ENCODE results near the gene DIP2C.

Gene DIP2C

DNA sequence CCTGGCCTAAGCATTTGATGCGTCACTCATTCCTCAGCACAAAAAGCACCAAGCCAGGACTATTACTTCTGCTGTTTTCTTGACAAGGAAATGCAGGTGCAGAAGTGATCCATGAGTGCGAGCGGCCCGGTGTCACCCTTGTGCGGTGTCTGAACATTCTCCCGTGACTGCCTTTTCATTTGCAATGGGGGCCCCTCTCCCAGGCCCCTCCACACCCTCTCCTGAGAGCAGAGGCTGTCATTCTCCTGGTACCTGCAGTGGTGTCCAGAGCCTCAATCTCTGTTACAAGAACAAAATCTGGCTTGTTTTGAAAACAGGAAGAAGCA is 213.1 kb downstream of the DIP2C start:
- TF ChIP-seq, protein P1, sequence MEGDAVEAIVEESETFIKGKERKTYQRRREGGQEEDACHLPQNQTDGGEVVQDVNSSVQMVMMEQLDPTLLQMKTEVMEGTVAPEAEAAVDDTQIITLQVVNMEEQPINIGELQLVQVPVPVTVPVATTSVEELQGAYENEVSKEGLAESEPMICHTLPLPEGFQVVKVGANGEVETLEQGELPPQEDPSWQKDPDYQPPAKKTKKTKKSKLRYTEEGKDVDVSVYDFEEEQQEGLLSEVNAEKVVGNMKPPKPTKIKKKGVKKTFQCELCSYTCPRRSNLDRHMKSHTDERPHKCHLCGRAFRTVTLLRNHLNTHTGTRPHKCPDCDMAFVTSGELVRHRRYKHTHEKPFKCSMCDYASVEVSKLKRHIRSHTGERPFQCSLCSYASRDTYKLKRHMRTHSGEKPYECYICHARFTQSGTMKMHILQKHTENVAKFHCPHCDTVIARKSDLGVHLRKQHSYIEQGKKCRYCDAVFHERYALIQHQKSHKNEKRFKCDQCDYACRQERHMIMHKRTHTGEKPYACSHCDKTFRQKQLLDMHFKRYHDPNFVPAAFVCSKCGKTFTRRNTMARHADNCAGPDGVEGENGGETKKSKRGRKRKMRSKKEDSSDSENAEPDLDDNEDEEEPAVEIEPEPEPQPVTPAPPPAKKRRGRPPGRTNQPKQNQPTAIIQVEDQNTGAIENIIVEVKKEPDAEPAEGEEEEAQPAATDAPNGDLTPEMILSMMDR (IDR thresholded peaks at IDR 0.05): no peak

DNA sequence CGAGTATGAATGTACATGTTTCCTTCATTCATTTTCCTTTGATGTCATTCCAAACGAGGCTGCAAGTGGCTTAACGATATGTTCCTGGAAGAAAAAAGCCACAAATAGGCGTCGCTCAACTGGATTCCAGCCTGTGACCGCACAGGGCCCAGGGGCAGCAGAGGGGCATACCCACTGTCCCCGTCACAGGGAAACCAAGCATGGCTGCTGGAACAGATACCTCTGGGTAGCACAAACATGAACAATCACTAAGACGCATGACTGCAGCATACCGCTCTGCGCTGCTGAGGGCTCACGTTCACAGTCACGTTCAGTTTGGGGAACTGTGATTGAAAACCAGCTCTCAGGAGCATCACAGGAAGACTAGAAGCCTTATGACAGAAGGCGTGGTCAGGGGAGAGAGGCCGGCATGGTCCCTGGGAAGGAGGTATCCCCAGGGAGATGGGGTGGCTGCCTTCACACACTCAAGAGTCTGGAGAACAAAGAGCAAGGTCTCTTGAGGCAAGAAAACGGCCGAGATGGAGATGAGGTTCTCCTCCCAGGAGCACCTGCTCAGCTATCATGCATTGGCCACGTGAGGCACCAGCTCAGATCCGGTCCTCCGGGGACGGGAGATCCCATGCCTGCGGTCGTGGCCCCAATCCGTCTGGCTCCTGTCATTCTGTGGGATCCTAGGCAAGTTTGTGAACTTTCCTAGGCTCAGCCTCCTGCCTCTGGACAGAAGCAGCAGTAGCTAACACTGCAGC is 213.6 kb downstream of the DIP2C start:
- TF ChIP-seq, protein P1 (IDR thresholded peaks at IDR 0.05): no peak

DNA sequence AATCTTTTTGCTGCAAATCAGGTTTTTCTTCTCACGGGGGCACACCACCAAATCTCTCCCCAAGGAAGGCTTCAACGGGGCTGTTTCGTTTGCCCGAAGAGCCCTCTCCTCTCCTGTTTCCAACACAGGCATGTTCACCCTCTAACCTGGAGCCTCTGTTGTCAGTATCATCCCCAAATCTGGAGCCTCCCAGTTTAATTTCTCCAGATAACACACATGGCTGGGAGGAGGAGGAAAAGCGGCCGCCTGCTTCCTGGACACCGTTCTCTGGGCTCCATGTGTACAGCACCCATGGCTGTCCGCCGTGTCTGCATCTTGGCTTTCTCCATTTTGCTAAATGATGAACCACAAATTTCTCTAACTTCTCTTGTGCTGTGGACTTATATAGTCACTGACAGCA is 214.5 kb downstream of the DIP2C start:
- TF ChIP-seq, protein P1 (IDR thresholded peaks at IDR 0.05): no peak

DNA sequence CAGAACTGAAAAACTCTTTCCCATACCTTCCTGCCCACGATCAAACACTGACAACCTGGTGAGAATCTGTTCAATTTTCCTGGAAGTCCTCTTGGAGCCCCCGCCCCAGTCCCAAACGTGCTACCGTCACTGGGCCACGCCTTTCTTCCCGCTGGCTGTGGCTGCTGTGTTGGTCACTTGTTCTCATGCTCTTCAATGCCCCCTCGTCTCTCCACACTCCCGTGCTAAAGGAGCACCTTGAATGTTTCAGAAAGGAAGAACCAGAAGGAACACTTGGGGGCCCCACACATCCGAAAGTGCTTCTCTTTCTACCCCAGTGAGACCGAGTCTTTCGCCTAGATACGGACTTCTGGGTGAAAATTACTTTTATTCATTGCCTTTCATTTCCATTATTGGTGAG is 215.1 kb downstream of the DIP2C start:
- TF ChIP-seq, protein P1 (IDR thresholded peaks at IDR 0.05): no peak

DNA sequence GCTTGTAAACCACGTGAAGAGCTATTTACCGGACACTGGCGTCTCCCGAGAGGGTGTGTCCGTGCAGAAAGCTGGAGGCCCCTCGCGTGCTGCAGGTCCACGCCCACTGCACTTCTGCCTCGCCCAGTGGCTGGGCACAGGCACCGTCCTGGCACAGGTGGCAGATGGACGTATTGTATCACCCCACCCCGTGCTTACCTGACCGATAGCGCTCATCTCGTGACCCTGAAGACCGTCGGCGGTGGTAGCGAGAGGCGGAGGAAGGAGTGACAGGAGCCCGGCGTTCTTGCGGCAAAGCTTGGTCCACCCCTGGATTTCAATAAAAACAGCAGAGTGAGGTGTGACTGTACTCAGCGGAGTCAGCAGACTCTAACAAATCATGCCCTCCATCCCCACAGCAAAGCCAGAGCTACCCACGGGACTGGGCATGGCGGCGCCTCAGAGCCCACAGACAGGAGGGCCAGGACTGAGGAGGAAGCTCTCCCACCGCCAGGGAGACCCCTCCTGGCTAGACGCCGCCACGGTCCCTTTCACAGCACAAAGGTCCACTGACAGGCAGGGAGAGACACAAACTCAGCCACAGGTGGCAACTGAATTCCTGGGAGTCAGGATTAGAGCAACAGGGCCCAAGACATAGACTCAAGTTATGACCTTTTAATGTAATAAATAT is 217.1 kb downstream of the DIP2C start:
- TF ChIP-seq, protein P1 (IDR thresholded peaks at IDR 0.05): no peak

DNA sequence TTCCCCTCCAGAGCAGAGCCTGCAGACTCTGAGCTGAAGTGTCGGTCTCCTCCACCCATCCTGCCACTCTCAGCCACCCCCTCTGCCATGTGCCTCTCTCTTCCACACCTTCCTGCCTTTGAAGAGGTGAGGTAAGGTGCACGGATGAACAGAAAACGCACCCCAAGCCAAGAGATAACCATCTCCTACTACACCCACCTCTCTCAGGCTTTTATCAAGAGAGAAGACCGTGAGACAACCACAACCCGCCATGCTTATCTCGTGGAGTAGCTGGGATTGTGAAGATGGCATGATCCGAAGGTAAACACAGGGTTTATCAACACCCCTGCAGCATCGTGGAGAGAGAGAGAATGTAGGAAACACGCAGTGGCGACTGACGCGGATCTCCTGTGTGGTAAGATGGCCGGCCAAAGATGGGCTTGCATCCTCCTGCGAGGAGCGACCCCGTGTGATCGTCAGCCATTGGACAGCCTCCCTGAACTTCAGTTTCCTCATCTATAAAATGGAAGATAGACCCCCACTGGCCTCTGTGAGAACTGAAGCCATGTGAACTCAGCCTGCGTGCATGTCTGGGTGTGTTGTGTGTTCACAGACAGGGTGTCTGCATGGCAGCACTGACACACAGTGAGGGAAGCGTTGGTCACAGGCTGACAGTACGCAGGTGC is 219.0 kb downstream of the DIP2C start:
- TF ChIP-seq, protein P1 (IDR thresholded peaks at IDR 0.05): no peak

DNA sequence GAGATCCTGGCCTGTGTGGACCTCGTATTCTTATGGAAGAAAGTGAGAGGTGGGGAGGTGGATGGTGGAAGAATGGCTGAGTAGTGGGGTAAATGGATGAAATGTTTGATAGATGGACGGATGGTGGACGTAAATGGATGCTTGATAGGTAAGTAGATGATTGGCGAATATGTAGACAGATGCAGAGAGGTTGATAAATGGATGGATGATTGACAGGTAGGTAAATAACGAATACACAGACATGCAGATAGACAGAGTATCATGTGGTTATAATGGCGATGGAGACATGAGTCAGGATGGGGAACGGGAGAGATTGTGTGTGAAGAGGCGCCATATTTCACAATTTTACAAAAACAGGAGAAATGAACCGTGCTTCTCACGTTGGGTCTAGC is 219.5 kb downstream of the DIP2C start:
- TF ChIP-seq, protein P1 (IDR thresholded peaks at IDR 0.05): no peak

All from LNCAP (cell line).